ENCODE results near the gene NAA10. TPM values are rescaled to one million over a fixed set of nuclear protein-coding genes. Genes with fewer than 3 reads are reported as not detected.
A peak's percentile ranks its signal among the peaks of the same experiment; 100 is the strongest.

Gene NAA10
- total and polyA plus RNA-seq, 5 donors from 2014 or later, result 70.0 to 99.8 (median 77.0) TPM

- no peaks in the 10 kb centered on the region for H3K27me3 ChIP-seq (ENCODE audit: control insufficient read depth, insufficient read depth, low read length)
- H3K27ac ChIP-seq (ENCODE audit: insufficient read depth, low read length, poor library complexity, severe bottlenecking), result no peak overlapping the region
- H3K4me3 ChIP-seq (ENCODE audit: low read depth, low read length), result no peak overlapping the region
- Mint-ChIP-seq H3K4me3 (no peak overlapping the region), H3K36me3 (peaks cover 12% of the 10 kb centered on the region), H3K27me3 (no peaks in the 10 kb centered on the region), H3K27ac (no peak overlapping the region), H3K4me1 (peaks cover 0 to 21% (median 2%) of the 10 kb centered on the region in 4 donors), H3K9me3 (no peaks in the 10 kb centered on the region)
- DNase-seq (no peak), ATAC-seq (ENCODE audit: low read depth in 2 of 2) (no peak)
- no peaks in the 10 kb centered on the region for H3K4me1 ChIP-seq (ENCODE audit: control insufficient read depth, insufficient read depth, low read length, poor library complexity, severe bottlenecking)
- no peaks in the 10 kb centered on the region for H3K9me3 ChIP-seq (ENCODE audit: control insufficient read depth in 2 of 2, low read length in 2 of 2)
- H3K36me3 ChIP-seq (ENCODE audit: control insufficient read depth, insufficient read depth, low read length), result peaks cover 32% of the 10 kb centered on the region
Observed at GRCh38 chrX:153913701-153914100, 21.1 kb downstream of the NAA10 start.

GRCh38 chrX:153913211-153913610, 21.6 kb downstream of the NAA10 start:
- Histone ChIP-seq H3K4me3 (ENCODE audit: low read depth, low read length) (no peak overlapping the region), H3K9me3 (ENCODE audit: control insufficient read depth in 2 of 2, low read length in 2 of 2) (no peaks in the 10 kb centered on the region), H3K27me3 (ENCODE audit: control insufficient read depth, insufficient read depth, low read length) (no peaks in the 10 kb centered on the region), H3K27ac (ENCODE audit: insufficient read depth, low read length, poor library complexity, severe bottlenecking) (no peak overlapping the region), H3K4me1 (ENCODE audit: control insufficient read depth, insufficient read depth, low read length, poor library complexity, severe bottlenecking) (no peaks in the 10 kb centered on the region), H3K36me3 (ENCODE audit: control insufficient read depth, insufficient read depth, low read length) (peaks cover 30% of the 10 kb centered on the region)
- no peaks in the 10 kb centered on the region for H3K9me3 Mint-ChIP-seq
- H3K4me3 Mint-ChIP-seq, result no peak overlapping the region
- no peak overlapping the region for H3K27ac Mint-ChIP-seq
- ATAC-seq (ENCODE audit: low read depth in 2 of 2) (no peak), DNase-seq (no peak)
- H3K4me1 Mint-ChIP-seq, result peaks cover 0 to 21% (median 2%) of the 10 kb centered on the region in 4 donors
- peaks cover 12% of the 10 kb centered on the region for H3K36me3 Mint-ChIP-seq
- no peaks in the 10 kb centered on the region for H3K27me3 Mint-ChIP-seq

GRCh38 chrX:153911798-153912197, 23.0 kb downstream of the NAA10 start:
- Histone ChIP-seq H3K9me3 (ENCODE audit: control insufficient read depth in 2 of 2, low read length in 2 of 2) (no peaks in the 10 kb centered on the region), H3K36me3 (ENCODE audit: control insufficient read depth, insufficient read depth, low read length) (peaks cover 23% of the 10 kb centered on the region), H3K4me1 (ENCODE audit: control insufficient read depth, insufficient read depth, low read length, poor library complexity, severe bottlenecking) (no peaks in the 10 kb centered on the region), H3K4me3 (ENCODE audit: low read depth, low read length) (no peak overlapping the region), H3K27me3 (ENCODE audit: control insufficient read depth, insufficient read depth, low read length) (no peaks in the 10 kb centered on the region), H3K27ac (ENCODE audit: insufficient read depth, low read length, poor library complexity, severe bottlenecking) (no peak overlapping the region)
- ATAC-seq (ENCODE audit: low read depth in 2 of 2), result no peak
- no peaks in the 10 kb centered on the region for H3K9me3 Mint-ChIP-seq
- no peaks in the 10 kb centered on the region for H3K27me3 Mint-ChIP-seq
- no peak for DNase-seq
- peak overlapping the region in 1 of 4 donors; percentile 28 for H3K4me3 Mint-ChIP-seq
- peak overlapping the region in 1 of 3 donors; percentile 76 for H3K27ac Mint-ChIP-seq
- peaks cover 0 to 18% (median 2%) of the 10 kb centered on the region in 4 donors for H3K4me1 Mint-ChIP-seq
- peaks cover 12% of the 10 kb centered on the region for H3K36me3 Mint-ChIP-seq

- no peaks in the 10 kb centered on the region for H3K27me3 ChIP-seq (ENCODE audit: control insufficient read depth, insufficient read depth, low read length)
- Mint-ChIP-seq H3K9me3 (peaks cover 0 to 2% (median 0%) of the 10 kb centered on the region in 7 donors), H3K27me3 (no peaks in the 10 kb centered on the region), H3K36me3 (peaks cover 6% of the 10 kb centered on the region), H3K4me3 (no peak overlapping the region), H3K4me1 (peaks cover 0 to 9% (median 2%) of the 10 kb centered on the region in 4 donors), H3K27ac (no peak overlapping the region)
- H3K36me3 ChIP-seq (ENCODE audit: control insufficient read depth, insufficient read depth, low read length), result peaks cover 23% of the 10 kb centered on the region
- ATAC-seq (ENCODE audit: low read depth in 2 of 2) (no peak), DNase-seq (no peak)
- no peak overlapping the region for H3K4me3 ChIP-seq (ENCODE audit: low read depth, low read length)
- no peaks in the 10 kb centered on the region for H3K9me3 ChIP-seq (ENCODE audit: control insufficient read depth in 2 of 2, low read length in 2 of 2)
- no peak overlapping the region for H3K27ac ChIP-seq (ENCODE audit: insufficient read depth, low read length, poor library complexity, severe bottlenecking)
- H3K4me1 ChIP-seq (ENCODE audit: control insufficient read depth, insufficient read depth, low read length, poor library complexity, severe bottlenecking), result peaks cover 5% of the 10 kb centered on the region
Observed at GRCh38 chrX:153910446-153910845, 24.4 kb downstream of the NAA10 start.

GRCh38 chrX:153909980-153910360, 24.9 kb downstream of the NAA10 start:
- Histone ChIP-seq H3K4me1 (ENCODE audit: control insufficient read depth, insufficient read depth, low read length, poor library complexity, severe bottlenecking) (peaks cover 10% of the 10 kb centered on the region), H3K9me3 (ENCODE audit: control insufficient read depth in 2 of 2, low read length in 2 of 2) (no peaks in the 10 kb centered on the region), H3K36me3 (ENCODE audit: control insufficient read depth, insufficient read depth, low read length) (peaks cover 23% of the 10 kb centered on the region), H3K27ac (ENCODE audit: insufficient read depth, low read length, poor library complexity, severe bottlenecking) (no peak overlapping the region), H3K27me3 (ENCODE audit: control insufficient read depth, insufficient read depth, low read length) (no peaks in the 10 kb centered on the region), H3K4me3 (ENCODE audit: low read depth, low read length) (no peak overlapping the region)
- H3K4me3 Mint-ChIP-seq, result no peak overlapping the region
- peaks cover 0 to 9% (median 2%) of the 10 kb centered on the region in 4 donors for H3K4me1 Mint-ChIP-seq
- DNase-seq, result no peak
- peaks cover 0 to 2% (median 0%) of the 10 kb centered on the region in 7 donors for H3K9me3 Mint-ChIP-seq
- H3K36me3 Mint-ChIP-seq, result peaks cover 6% of the 10 kb centered on the region
- no peaks in the 10 kb centered on the region for H3K27me3 Mint-ChIP-seq
- ATAC-seq (ENCODE audit: low read depth in 2 of 2), result no peak
- no peak overlapping the region for H3K27ac Mint-ChIP-seq

GRCh38 chrX:153909024-153909979, 25.5 kb downstream of the NAA10 start:
- Mint-ChIP-seq H3K36me3 (peaks cover 6% of the 10 kb centered on the region), H3K27ac (no peak overlapping the region), H3K4me1 (peaks cover 0 to 13% (median 3%) of the 10 kb centered on the region in 4 donors), H3K9me3 (peaks cover 0 to 2% (median 0%) of the 10 kb centered on the region in 7 donors), H3K27me3 (no peaks in the 10 kb centered on the region), H3K4me3 (no peak overlapping the region)
- Histone ChIP-seq H3K9me3 (ENCODE audit: control insufficient read depth in 2 of 2, low read length in 2 of 2) (no peaks in the 10 kb centered on the region), H3K27ac (ENCODE audit: insufficient read depth, low read length, poor library complexity, severe bottlenecking) (no peak overlapping the region), H3K4me3 (ENCODE audit: low read depth, low read length) (no peak overlapping the region), H3K27me3 (ENCODE audit: control insufficient read depth, insufficient read depth, low read length) (no peaks in the 10 kb centered on the region), H3K4me1 (ENCODE audit: control insufficient read depth, insufficient read depth, low read length, poor library complexity, severe bottlenecking) (peaks cover 16% of the 10 kb centered on the region), H3K36me3 (ENCODE audit: control insufficient read depth, insufficient read depth, low read length) (peaks cover 23% of the 10 kb centered on the region)
- DNase-seq (no peak), ATAC-seq (ENCODE audit: low read depth in 2 of 2) (no peak)

- no peak for ATAC-seq (ENCODE audit: low read depth in 2 of 2)
- Histone ChIP-seq H3K36me3 (ENCODE audit: control insufficient read depth, insufficient read depth, low read length) (peaks cover 14% of the 10 kb centered on the region), H3K4me3 (ENCODE audit: low read depth, low read length) (no peak overlapping the region), H3K9me3 (ENCODE audit: control insufficient read depth in 2 of 2, low read length in 2 of 2) (no peaks in the 10 kb centered on the region), H3K27ac (ENCODE audit: insufficient read depth, low read length, poor library complexity, severe bottlenecking) (no peak overlapping the region), H3K4me1 (ENCODE audit: control insufficient read depth, insufficient read depth, low read length, poor library complexity, severe bottlenecking) (peaks cover 26% of the 10 kb centered on the region), H3K27me3 (ENCODE audit: control insufficient read depth, insufficient read depth, low read length) (no peaks in the 10 kb centered on the region)
- DNase-seq, result no peak
- Mint-ChIP-seq H3K9me3 (peaks cover 0 to 2% (median 0%) of the 10 kb centered on the region in 7 donors), H3K36me3 (peaks cover 6% of the 10 kb centered on the region), H3K27ac (no peak overlapping the region), H3K4me1 (peaks cover 0 to 17% (median 6%) of the 10 kb centered on the region in 4 donors), H3K4me3 (no peak overlapping the region), H3K27me3 (no peaks in the 10 kb centered on the region)
Observed at GRCh38 chrX:153908219-153908860, 26.5 kb downstream of the NAA10 start.
